ENCODE data around the gene DZIP3. TPM values are rescaled to one million over a fixed set of nuclear protein-coding genes. Genes with fewer than 3 reads are reported as not detected.

Gene DZIP3
- total RNA-seq, 1 donor from 2014 or later: 89.0 TPM

DNA sequence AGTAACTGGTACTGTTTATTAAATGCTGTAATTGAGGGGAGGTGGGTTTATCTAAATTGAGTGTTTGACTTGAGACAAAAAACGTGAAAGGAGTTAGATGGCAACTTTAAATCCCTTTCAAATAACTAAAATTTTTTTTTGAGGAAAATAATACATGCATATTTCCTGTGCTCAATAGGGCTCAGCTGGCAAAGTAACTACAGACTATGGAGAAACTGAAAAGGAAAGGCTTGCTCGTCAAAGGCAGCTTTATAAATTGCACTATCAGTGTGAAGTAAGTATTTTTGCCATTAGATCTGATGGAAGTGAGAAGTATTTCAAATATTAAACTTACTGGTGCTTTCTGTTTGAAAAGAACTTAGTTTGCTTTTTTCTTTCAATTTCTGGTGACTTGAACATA, 72.2 kb downstream of the DZIP3 start:
- Mint-ChIP-seq H3K27ac (no peak overlapping the region), H3K36me3 (peaks cover 21% of the 10 kb centered on the region), H3K9me3 (peaks cover 7% of the 10 kb centered on the region), H3K27me3 (ENCODE audit: insufficient read depth, low read depth) (no peaks in the 10 kb centered on the region), H3K4me1 (no peaks in the 10 kb centered on the region), H3K4me3 (no peak overlapping the region)
- H3K27me3 ChIP-seq: no peaks in the 10 kb centered on the region
- H3K36me3 ChIP-seq: no peaks in the 10 kb centered on the region
- H3K9me3 ChIP-seq (ENCODE audit: low read depth): no peaks in the 10 kb centered on the region
- no peak for DNase-seq (ENCODE audit: low spot score)
- no peak overlapping the region for H3K27ac ChIP-seq
- TF ChIP-seq EZH2 (IDR thresholded peaks at IDR 0.05) (no peak), EZH2phosphoT487 (IDR thresholded peaks at IDR 0.05) (no peak)
- TF ChIP-seq, protein P1, sequence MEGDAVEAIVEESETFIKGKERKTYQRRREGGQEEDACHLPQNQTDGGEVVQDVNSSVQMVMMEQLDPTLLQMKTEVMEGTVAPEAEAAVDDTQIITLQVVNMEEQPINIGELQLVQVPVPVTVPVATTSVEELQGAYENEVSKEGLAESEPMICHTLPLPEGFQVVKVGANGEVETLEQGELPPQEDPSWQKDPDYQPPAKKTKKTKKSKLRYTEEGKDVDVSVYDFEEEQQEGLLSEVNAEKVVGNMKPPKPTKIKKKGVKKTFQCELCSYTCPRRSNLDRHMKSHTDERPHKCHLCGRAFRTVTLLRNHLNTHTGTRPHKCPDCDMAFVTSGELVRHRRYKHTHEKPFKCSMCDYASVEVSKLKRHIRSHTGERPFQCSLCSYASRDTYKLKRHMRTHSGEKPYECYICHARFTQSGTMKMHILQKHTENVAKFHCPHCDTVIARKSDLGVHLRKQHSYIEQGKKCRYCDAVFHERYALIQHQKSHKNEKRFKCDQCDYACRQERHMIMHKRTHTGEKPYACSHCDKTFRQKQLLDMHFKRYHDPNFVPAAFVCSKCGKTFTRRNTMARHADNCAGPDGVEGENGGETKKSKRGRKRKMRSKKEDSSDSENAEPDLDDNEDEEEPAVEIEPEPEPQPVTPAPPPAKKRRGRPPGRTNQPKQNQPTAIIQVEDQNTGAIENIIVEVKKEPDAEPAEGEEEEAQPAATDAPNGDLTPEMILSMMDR (IDR thresholded peaks at IDR 0.05): no peak
- H2AFZ ChIP-seq (replicated peaks): no peak overlapping the region
- H4K20me1 ChIP-seq (ENCODE audit: low read depth): no peaks in the 10 kb centered on the region
- H3K4me1 ChIP-seq: no peaks in the 10 kb centered on the region
- H3K4me2 ChIP-seq: no peak overlapping the region
- H3K4me3 ChIP-seq: no peak overlapping the region
- H3F3A ChIP-seq (ENCODE audit: low read depth): peaks cover 5% of the 10 kb centered on the region
- H3K9ac ChIP-seq: no peak overlapping the region
- H3K79me2 ChIP-seq (ENCODE audit: low read depth): no peaks in the 10 kb centered on the region

DNA sequence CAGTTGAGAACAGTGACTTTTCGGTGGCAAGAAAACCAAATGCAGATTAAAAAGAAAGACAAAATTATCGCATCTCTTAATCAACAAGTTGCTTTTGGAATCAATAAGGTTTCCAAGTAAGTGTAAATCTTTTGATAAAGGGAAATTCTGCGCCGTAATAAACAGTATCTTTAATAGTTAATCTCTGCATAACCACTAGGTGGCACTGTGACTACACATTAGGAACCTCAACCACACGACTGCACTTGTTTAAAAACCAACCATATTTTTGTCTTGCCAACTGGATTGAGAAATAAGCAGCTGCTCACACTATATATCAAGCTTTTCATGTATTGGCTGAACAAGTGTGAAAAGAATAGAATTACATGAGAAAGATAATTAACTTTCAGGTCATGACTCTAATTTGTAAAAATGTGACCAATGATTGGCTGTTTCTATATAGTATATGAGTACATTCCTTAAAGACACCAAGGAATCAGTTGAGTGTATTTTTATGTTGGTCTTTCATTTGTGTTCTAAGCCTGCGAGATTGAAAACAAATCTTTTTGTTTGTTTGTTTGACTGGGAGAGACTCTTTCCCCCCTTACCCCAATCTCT, 72.7 kb downstream of the DZIP3 start:
- H3K9me3 Mint-ChIP-seq: peaks cover 4% of the 10 kb centered on the region
- Histone ChIP-seq H3K4me2 (no peak overlapping the region), H3K4me1 (no peaks in the 10 kb centered on the region), H2AFZ (replicated peaks) (no peak overlapping the region), H3K79me2 (ENCODE audit: low read depth) (no peaks in the 10 kb centered on the region), H4K20me1 (ENCODE audit: low read depth) (no peaks in the 10 kb centered on the region), H3K4me3 (no peak overlapping the region), H3K9ac (no peak overlapping the region), H3K9me3 (ENCODE audit: low read depth) (no peaks in the 10 kb centered on the region), H3K27ac (no peak overlapping the region), H3K27me3 (no peaks in the 10 kb centered on the region), H3F3A (ENCODE audit: low read depth) (peaks cover 5% of the 10 kb centered on the region), H3K36me3 (no peaks in the 10 kb centered on the region)
- no peak for TF ChIP-seq EZH2phosphoT487 (IDR thresholded peaks at IDR 0.05)
- TF ChIP-seq, protein P1 (IDR thresholded peaks at IDR 0.05): peak; percentile 92
- no peaks in the 10 kb centered on the region for H3K4me1 Mint-ChIP-seq
- H3K4me3 Mint-ChIP-seq: no peak overlapping the region
- no peak overlapping the region for H3K27ac Mint-ChIP-seq
- H3K36me3 Mint-ChIP-seq: peaks cover 19% of the 10 kb centered on the region
- no peaks in the 10 kb centered on the region for H3K27me3 Mint-ChIP-seq (ENCODE audit: insufficient read depth, low read depth)
- peak; percentile 76 for DNase-seq (ENCODE audit: low spot score)

DNA sequence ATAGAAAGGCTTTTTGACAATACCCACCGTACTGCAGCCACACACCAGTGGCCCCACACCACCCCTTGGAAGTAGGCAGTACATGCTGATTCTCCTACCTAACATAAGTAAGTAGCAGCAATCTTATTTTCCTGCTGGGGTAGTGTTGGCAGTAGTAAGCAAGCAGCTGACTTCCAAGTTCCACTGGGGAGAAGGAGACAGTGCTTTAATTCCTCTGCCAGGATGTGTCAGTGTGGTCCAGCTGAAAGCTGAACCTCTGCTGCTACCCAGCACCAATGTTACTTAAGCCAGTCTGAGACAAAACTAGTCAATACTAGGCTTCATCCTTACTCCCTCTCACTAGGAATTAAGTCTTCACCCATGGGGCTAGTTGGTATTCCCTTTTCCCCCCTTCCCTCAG, 74.7 kb downstream of the DZIP3 start:
- H3K27me3 ChIP-seq: no peaks in the 10 kb centered on the region
- no peaks in the 10 kb centered on the region for H3K9me3 ChIP-seq (ENCODE audit: low read depth)
- Mint-ChIP-seq H3K36me3 (peaks cover 24% of the 10 kb centered on the region), H3K4me3 (no peak overlapping the region), H3K4me1 (no peaks in the 10 kb centered on the region), H3K27ac (no peak overlapping the region), H3K9me3 (peaks cover 3% of the 10 kb centered on the region), H3K27me3 (ENCODE audit: insufficient read depth, low read depth) (no peaks in the 10 kb centered on the region)
- H2AFZ ChIP-seq (replicated peaks): no peak overlapping the region
- H3K36me3 ChIP-seq: no peaks in the 10 kb centered on the region
- H3F3A ChIP-seq (ENCODE audit: low read depth): peaks cover 5% of the 10 kb centered on the region
- H3K4me3 ChIP-seq: no peak overlapping the region
- H3K4me1 ChIP-seq: no peaks in the 10 kb centered on the region
- no peaks in the 10 kb centered on the region for H4K20me1 ChIP-seq (ENCODE audit: low read depth)
- H3K4me2 ChIP-seq: no peak overlapping the region
- no peak for DNase-seq (ENCODE audit: low spot score)
- H3K79me2 ChIP-seq (ENCODE audit: low read depth): no peaks in the 10 kb centered on the region
- no peak overlapping the region for H3K27ac ChIP-seq
- TF ChIP-seq, protein P1 (IDR thresholded peaks at IDR 0.05): no peak
- TF ChIP-seq EZH2 (IDR thresholded peaks at IDR 0.05) (no peak), EZH2phosphoT487 (IDR thresholded peaks at IDR 0.05) (no peak)
- no peak overlapping the region for H3K9ac ChIP-seq

All from neural progenitor cell (in vitro differentiated cells).